ENCODE results near the gene UROC1. TPM values are rescaled to one million over a fixed set of nuclear protein-coding genes. Genes with fewer than 3 reads are reported as not detected.

Gene UROC1
- total RNA-seq, 1 experiment from 2014 or later = not detected

GRCh38 chr3:126476166-126477060 is 41.2 kb downstream of the UROC1 start:
- Mint-ChIP-seq H3K36me3 (ENCODE audit: insufficient read depth, unreplicated experiment) (peaks cover 22% of the 10 kb centered on the region), H3K9me3 (ENCODE audit: unreplicated experiment) (no peaks in the 10 kb centered on the region), H3K4me1 (ENCODE audit: low read depth, unreplicated experiment) (peaks cover 20% of the 10 kb centered on the region), H3K27ac (ENCODE audit: unreplicated experiment) (peak overlapping the region; percentile 69), H3K27me3 (ENCODE audit: insufficient read depth, unreplicated experiment) (no peaks in the 10 kb centered on the region), H3K4me3 (ENCODE audit: unreplicated experiment) (peak overlapping the region; percentile 75)
- intact Hi-C loops (cut with micrococcal nuclease; ENCODE audit: unreplicated experiment) = loop anchor here (10.0 kb wide), 1 partner anchor 212 kb away; no protein-coding TSS in a partner anchor
- no peaks in the 10 kb centered on the region; the same call in 1 of the 2 replicates for H3K36me3 ChIP-seq (ENCODE audit: control insufficient read depth, insufficient read depth, low read length)
- H3K27me3 ChIP-seq (replicated peaks; ENCODE audit: control insufficient read depth, insufficient read depth, low read length) = no peaks in the 10 kb centered on the region
- H3K9me3 ChIP-seq = no peaks in the 10 kb centered on the region
- TF ChIP-seq, protein P1, sequence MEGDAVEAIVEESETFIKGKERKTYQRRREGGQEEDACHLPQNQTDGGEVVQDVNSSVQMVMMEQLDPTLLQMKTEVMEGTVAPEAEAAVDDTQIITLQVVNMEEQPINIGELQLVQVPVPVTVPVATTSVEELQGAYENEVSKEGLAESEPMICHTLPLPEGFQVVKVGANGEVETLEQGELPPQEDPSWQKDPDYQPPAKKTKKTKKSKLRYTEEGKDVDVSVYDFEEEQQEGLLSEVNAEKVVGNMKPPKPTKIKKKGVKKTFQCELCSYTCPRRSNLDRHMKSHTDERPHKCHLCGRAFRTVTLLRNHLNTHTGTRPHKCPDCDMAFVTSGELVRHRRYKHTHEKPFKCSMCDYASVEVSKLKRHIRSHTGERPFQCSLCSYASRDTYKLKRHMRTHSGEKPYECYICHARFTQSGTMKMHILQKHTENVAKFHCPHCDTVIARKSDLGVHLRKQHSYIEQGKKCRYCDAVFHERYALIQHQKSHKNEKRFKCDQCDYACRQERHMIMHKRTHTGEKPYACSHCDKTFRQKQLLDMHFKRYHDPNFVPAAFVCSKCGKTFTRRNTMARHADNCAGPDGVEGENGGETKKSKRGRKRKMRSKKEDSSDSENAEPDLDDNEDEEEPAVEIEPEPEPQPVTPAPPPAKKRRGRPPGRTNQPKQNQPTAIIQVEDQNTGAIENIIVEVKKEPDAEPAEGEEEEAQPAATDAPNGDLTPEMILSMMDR (IDR thresholded peaks at IDR 0.05; ENCODE audit: insufficient read depth in 1 of 2, low read depth in 1 of 2, low read length in 1 of 2, severe bottlenecking in 1 of 2, unreplicated experiment in 1 of 2) = no peak
- ChIA-PET POLR2A (interaction anchor here (0.6 kb wide), 3 partner anchors 46 to 230 kb away, joined by 3 to 4 read pairs (median 3); no protein-coding TSS in a partner anchor), CTCF (interaction anchor here (0.6 kb wide), 1 partner anchor 14 kb away, joined by 3 read pairs; no protein-coding TSS in a partner anchor)
- TSS peak; percentile 93 for BruUV-seq (replicated peaks)
- peaks cover 17% of the 10 kb centered on the region for H3K4me1 ChIP-seq
- DNase-seq = peak in 1 of 2 experiments; percentile 67
- peak overlapping the region; percentile 83 for H3K4me3 ChIP-seq (ENCODE audit: low read depth, low read length)

DNA sequence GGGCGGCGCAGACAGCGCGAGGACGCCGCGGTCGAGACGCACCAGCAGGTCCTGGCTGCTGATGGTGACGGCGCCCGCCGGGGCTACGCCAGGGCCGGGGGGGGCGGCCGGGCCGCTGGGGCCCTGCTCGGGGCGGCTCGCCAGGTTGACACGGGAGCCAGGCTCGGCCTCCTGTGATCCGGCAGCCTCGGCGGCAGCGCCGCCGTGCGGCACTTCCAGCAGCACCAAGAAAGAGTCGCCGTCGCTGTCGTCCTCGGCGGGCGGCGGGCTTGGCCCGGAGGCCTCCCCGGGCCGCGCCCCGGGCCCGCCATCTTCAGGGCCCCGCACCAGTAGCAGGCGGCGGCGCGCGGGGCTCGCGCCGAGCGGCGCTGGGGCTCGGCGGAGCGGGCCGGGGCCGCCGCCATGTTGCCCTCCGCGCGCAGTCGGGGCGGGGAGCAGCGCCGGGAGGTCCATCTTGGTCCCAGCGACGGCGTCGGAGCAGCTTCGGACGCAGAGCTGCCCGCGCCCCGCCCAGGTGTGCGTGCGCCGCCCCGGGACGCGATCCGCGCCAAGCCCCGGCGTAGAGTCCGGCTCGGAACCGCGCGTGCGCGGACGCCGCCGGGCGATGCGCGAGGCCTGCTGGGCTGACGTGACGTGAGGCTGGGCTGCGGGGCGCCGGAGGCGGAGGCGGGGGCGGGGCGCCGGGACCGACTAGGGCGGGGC is 42.0 kb downstream of the UROC1 start, which contains the start of gene ZXDC:
ZXDC (minus strand) TSS at position 479 of the 702 bp plus-strand sequence; CDS start at position 453, 26 bp downstream.
- Mint-ChIP-seq H3K36me3 (ENCODE audit: insufficient read depth, unreplicated experiment) (peaks cover 31% of the 10 kb centered on the region), H3K4me3 (ENCODE audit: unreplicated experiment) (peak within 1 kb of the TSS; percentile 75), H3K9me3 (ENCODE audit: unreplicated experiment) (no peaks in the 10 kb centered on the region), H3K27ac (ENCODE audit: unreplicated experiment) (peak within 1 kb of the TSS; percentile 69), H3K4me1 (ENCODE audit: low read depth, unreplicated experiment) (peaks cover 20% of the 10 kb centered on the region), H3K27me3 (ENCODE audit: insufficient read depth, unreplicated experiment) (no peaks in the 10 kb centered on the region)
- TF ChIP-seq, protein P1 (IDR thresholded peaks at IDR 0.05; ENCODE audit: insufficient read depth in 1 of 2, low read depth in 1 of 2, low read length in 1 of 2, severe bottlenecking in 1 of 2, unreplicated experiment in 1 of 2) = peak in 1 of 2 experiments; percentile 49
- Histone ChIP-seq H3K9me3 (no peaks in the 10 kb centered on the region), H3K4me3 (ENCODE audit: low read depth, low read length) (peak within 1 kb of the TSS; percentile 83), H3K36me3 (ENCODE audit: control insufficient read depth, insufficient read depth, low read length) (no peaks in the 10 kb centered on the region; the same call in 1 of the 2 replicates), H3K27me3 (replicated peaks; ENCODE audit: control insufficient read depth, insufficient read depth, low read length) (no peaks in the 10 kb centered on the region), H3K4me1 (peaks cover 17% of the 10 kb centered on the region)
- ChIA-PET CTCF (interaction anchor here (1.1 to 1.5 kb wide), 2 partner anchors 15 to 53 kb away, joined by 3 to 4 read pairs; no protein-coding TSS in a partner anchor), POLR2A (interaction anchor here (0.6 to 1.4 kb wide), 2 partner anchors 53 to 229 kb away, joined by 3 read pairs; no protein-coding TSS in a partner anchor)
- intact Hi-C loops (cut with micrococcal nuclease; ENCODE audit: unreplicated experiment) = loop anchor here (10.0 kb wide), 1 partner anchor 211 kb away; no protein-coding TSS in a partner anchor
- no TSS peak for BruUV-seq (replicated peaks)
- DNase-seq = peak; percentile 92 to 95

Measured in Caco-2 (cell line).